HG02885 (cell line): ENCODE results near the gene PARP8.
"Not testable (repeated sequence)": the region's sequence is repeated elsewhere in the genome, so short reads cannot be mapped to it uniquely, and the experiment has no call there.

Source experiments
- ATAC-seq: cut with Tn5 transposase; IDR thresholded peaks from one replicate; pipeline ENCODE4 v1.9.1; 2021; ENCODE audit warnings: mild to moderate bottlenecking; ENCODE audit not compliant: unreplicated experiment, poor library complexity

The PARP8 gene

GRCh38 chr5:50666261-50667022 is at the start of gene PARP8:
PARP8 (plus strand) TSS chr5:50666637; CDS start chr5:50667096, 459 bp downstream.
- peak; percentile 47 for ATAC-seq

- ATAC-seq: no peak
Measured at GRCh38 chr5:50623666-50624065, 42.8 kb upstream of the PARP8 start.

GRCh38 chr5:50634866-50635265 is 31.6 kb upstream of the PARP8 start:
- ATAC-seq: not testable (repeated sequence)

- ATAC-seq: not testable (repeated sequence)
Measured at GRCh38 chr5:50637576-50637975, 28.9 kb upstream of the PARP8 start.

- ATAC-seq: no peak
Measured at GRCh38 chr5:50646591-50646990, 19.8 kb upstream of the PARP8 start.

GRCh38 chr5:50647726-50648125 is 18.7 kb upstream of the PARP8 start:
- ATAC-seq: no peak

- peak; percentile 98 for ATAC-seq
Measured at GRCh38 chr5:50653946-50654345, 12.5 kb upstream of the PARP8 start.

- ATAC-seq: no peak
Measured at GRCh38 chr5:50655067-50655809, 11.2 kb upstream of the PARP8 start.

GRCh38 chr5:50655810-50656205 is 10.6 kb upstream of the PARP8 start:
- ATAC-seq: no peak

- no peak for ATAC-seq
Measured at GRCh38 chr5:50657044-50657443, 9.4 kb upstream of the PARP8 start.

GRCh38 chr5:50658246-50658645 is 8.2 kb upstream of the PARP8 start:
- ATAC-seq: no peak

- ATAC-seq: no peak
Measured at GRCh38 chr5:50663636-50664035, 2.8 kb upstream of the PARP8 start.

- ATAC-seq: no peak
Measured at GRCh38 chr5:50665091-50665490, 1.3 kb upstream of the PARP8 start.

GRCh38 chr5:50665761-50666202 is 655 bp upstream of the PARP8 start:
- not testable (repeated sequence) for ATAC-seq

- peak; percentile 45 for ATAC-seq
Measured at GRCh38 chr5:50667023-50667652, 701 bp downstream of the PARP8 start.

GRCh38 chr5:50667653-50668595 is 1.5 kb downstream of the PARP8 start:
- ATAC-seq: peak; percentile 86

- ATAC-seq: not testable (repeated sequence)
Measured at GRCh38 chr5:50668636-50669035, 2.2 kb downstream of the PARP8 start.

GRCh38 chr5:50672663-50673062 is 6.2 kb downstream of the PARP8 start:
- no peak for ATAC-seq

- ATAC-seq: not testable (repeated sequence)
Measured at GRCh38 chr5:50673444-50673843, 7.0 kb downstream of the PARP8 start.

- ATAC-seq: no peak
Measured at GRCh38 chr5:50675385-50675784, 8.9 kb downstream of the PARP8 start.
